NK-92 (cell line): Measurements from ENCODE around the gene PPM1L.
"Not testable (repeated sequence)": the region's sequence is repeated elsewhere in the genome, so short reads cannot be mapped to it uniquely, and the experiment has no call there.

Source experiments
- DNase-seq: peaks from one replicate; lab custom pipeline; 2025; ENCODE audit not compliant: unreplicated experiment; lab: John Stamatoyannopoulos, UW

The PPM1L gene

DNA sequence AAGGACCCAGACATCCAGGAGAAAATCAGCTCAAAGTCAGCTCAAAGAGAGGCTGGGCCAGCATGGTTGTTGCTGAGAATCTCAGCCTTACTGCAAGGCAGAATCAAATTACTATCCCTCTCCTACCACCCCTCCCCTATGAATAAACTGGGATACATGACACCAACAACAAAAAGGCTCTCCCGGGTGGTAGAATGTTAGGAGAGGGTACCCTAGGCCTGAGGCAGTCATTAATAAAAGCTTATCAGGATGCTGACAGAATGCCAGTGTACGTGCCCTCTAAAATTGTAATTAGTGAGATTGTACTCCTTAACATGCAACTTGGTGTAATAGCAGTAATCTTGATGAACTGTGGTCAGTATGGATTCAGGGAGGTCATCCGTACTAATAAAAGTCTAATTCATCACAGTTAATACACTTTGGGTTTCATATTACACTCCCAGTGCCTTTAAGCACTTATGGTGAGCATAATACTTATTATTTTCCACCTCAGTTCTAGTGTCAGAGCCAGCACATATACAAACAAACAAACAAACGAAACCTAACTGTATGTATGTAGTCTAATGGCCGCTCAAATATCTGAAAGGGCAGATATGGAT is 272.6 kb downstream of the PPM1L start:
- DNase-seq: no peak

DNA sequence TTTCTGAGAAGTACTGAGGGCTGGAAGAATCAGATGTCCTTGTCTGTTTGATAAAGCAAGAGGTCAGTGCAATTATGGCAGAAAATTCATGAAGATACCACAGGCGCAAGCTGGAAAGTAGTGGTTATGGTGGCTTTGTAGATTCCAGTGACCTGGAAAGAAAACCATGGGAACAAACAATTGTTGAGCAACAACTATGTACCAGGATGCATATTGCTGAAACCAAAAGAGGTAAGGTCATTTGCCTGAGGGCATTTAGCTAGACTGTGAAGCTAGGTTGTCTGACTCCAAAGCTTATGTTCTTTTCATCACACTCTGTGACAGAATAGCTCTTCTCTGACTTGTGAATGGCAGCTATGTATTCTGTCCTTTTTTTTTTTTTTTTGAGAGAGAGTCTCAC is 275.1 kb downstream of the PPM1L start:
- no peak for DNase-seq

DNA sequence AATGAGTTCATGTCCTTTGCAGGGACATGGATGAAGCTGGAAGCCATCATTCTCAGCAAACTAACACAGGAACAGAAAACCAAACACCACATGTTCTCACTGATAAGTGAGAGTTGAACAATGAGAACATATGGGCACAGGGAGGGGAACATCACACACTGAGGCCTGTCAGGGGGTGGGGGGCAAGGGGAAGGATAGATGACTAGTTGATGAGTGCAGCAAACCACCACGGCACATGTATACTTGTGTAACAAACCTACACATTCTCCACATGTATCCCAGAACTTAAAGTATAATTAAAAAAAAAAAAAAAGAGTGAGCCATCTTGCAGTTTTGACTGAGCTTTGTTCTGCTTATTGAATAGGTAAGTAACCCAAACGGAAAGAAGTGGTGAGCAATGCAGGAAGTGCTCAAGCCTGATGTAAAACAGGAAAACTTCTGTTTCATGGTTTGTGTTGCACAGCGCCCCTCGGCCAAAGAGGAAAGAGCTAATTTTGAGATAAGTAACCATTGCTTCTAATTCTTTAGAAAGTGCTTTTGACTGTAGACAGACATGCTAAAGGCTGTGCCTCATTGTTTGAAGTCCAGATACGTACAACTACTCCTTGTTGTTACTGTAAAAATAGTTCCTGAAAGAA is 279.0 kb downstream of the PPM1L start:
- not testable (repeated sequence) for DNase-seq

DNA sequence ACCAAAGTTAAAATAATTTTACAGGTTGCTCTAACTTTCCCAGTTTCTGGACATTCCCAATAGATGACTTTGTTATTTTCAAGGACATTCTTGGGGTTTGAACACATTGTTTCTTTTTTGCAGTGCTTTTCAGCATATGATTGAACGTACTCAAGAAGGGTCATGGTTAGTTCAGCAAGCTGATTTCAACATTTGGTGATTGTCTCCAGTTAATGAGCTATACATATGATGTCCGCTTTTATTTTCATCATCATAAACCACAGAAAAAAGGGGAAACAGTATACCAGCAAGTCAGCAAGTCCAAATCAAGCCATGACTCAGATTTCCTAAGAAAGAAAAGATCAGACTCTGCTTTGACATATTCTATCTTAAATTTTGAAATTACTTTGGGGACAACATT is 279.7 kb downstream of the PPM1L start:
- no peak for DNase-seq

DNA sequence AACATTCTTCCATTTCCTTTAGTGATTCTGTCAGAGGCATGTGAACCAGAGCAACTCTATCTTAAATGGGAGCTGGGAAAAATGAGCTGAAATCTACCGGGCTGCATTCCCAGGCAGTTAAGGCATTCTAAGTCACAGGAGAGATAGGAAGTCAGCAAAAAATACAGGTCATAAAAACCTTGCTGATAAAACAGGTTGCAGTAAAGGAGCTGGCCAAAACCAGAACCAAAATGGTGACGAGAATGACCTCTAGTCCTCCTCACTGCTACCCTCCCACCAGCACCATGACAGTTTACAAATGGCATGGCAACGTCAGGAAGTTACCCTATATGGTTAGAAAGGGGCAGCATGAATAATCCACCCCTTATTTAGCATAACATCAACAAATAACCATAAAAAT is 282.7 kb downstream of the PPM1L start:
- DNase-seq: no peak

DNA sequence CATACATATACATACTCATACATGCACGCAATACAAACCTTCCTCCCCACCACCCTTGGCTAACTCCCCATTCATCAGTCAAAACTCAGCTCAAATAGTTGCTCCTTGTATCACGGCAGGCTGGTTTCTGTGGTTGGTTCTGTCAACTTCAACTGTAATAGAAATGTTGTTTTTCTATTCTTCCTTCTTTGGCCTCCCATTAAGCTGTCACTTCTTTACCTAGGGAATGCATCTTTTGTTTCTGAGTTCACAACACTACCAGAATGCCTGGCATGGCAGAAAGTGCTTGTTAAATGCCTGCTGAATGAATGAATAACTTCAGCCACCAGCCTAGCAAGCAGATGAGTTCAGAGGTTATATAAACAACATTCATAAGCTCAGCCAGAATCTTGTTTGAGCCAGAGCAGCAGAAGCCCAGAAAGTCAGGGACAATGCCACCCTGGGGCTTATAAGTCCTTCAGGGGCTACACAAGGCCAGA is 286.0 kb downstream of the PPM1L start:
- no peak for DNase-seq

DNA sequence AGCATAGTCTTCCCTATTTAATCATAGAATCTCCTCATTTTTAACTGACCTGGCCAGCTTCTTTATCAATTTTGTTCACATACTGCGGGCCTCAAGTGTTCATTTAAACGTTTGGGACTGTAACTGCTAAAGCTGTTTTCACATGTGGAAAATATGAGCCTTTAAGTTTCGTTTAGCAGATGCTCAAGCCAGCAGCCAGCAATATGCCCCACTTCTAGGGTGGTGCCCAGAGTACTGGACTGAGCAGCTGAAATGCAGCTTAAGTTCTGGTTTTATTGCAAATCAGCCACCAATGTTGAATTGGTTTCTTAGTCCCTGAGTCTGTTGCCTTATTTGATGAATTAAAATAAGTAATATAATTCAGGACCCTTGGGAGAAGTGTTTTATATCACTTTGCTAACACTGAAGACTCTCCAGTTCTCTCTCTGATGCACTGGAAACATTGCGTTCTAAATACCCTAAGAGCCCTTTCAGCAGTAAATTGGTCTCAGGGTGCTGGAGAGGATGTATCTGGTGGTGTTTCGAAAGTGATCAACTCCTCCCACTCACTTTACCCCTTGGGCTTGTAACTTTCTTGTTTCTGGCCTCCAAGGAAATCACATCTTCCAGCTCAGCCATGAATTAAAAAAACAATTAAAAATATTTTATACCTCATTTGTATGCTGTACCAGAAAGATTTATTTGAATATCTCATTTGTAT is 287.5 kb downstream of the PPM1L start:
- DNase-seq: no peak

DNA sequence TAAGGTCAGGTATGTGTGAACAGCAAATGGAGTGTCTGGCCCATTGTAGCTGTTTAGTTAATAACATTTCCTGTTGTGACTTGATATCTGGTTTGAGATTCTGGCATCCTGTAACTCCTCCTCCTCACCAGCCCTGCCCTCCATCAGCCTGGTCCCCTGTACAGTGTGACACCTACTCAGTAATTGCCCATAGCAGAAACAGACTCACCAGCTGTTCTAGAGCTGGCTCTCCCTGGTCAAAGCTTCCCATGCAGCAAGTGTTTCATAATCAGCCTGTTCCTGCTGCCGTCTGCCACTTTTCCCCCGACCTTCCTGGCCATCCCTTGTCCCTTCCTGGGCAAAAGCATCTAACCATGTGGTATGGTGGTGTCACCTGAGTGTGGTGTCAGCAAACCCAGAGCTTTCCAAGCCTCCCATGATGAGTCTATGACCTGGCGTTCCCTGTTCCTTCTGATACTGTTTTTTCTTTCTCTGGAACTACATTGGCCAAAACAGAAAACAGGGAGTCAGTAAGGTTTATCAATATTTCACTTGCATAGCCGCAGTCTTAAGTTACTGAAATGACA is 293.7 kb downstream of the PPM1L start:
- DNase-seq: no peak

DNA sequence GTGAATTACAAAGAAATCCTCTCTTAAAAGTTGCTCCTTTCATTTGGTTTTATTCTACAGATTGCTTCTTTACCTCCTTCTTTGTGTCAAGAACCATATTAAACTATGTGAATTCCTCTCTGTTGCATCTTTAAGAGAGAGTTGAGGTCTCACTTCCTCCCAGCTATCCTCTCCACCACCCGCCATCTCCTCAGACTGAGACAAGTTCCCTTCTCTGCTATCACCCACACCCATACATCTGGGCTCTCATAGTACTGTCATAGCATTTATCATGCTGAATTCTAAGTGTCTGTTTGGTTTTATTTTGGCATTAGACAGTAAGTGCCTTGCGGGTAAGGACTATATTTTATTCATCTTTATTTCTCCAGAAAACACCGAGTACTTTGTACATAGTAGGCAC is 294.9 kb downstream of the PPM1L start:
- no peak for DNase-seq

DNA sequence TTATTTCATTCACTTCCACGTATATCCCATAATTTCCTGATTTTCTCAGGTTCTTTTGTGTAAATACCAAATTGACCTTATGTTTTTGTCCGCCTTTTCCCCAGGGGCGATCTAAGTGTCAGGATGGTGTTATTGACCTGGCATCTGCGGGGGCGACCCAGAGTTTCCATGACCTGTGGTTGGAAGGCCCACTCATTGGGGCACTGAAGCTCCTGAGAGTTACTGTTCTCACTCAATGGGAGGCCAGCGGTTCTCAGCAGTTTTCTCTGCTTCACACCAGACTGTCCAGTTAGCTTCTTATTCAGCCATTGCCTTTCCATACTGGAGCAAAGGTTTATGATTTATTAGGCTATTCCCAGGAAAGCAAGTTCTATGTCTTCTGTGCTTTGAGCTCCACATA is 295.8 kb downstream of the PPM1L start:
- DNase-seq: no peak

DNA sequence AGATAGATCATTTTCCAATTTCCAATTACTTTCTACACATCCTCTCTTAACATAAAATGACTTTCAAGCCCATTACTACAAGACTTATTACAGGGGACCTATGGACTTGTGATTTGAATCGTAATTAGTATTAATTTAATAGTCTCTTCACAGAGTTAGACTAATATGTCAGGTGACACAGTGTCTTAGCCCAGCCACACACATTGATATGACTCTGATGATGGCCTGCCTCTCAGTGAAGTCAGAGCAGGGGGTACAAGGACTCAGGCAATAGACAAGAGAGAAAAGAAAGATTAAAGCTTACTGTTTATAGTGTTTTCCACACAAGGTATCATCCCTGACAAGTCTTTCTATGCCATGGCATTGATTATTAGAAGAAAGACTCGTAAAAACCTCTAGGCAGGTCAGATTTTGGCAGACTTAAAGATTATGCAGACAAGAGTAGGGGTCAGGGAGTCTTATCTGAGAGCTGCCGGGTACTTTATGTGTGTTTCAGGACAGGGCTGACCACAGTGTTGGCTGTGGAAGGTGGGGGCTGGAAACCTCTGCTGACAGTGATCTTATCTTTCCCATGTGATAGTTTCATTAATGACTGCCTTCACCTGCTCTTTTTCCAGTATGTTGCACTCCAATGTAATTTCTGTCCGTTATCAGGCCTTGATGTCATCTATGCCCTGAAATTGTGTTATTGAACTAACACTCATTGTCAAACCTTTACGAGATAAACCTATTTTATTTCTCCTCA is 299.0 kb downstream of the PPM1L start:
- DNase-seq: no peak

DNA sequence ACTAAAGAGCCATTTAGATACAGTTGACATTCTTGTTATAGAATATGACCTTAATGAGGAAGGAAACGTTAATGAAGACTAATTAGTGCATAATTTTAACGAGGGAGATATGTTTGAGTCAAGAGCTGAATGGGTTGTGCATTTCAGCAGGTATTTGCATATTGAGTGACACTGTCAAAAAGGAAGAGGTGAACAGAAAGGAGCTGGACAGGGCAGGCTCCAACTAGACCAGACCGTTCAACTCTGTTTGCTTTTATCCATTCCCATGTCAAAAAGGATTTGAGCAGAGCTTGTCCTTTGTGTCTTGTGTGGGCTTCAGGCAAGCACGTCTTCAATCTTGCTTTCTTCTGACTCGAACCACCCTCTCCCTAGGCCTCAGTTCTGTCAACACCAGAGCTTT is 308.4 kb downstream of the PPM1L start:
- no peak for DNase-seq

DNA sequence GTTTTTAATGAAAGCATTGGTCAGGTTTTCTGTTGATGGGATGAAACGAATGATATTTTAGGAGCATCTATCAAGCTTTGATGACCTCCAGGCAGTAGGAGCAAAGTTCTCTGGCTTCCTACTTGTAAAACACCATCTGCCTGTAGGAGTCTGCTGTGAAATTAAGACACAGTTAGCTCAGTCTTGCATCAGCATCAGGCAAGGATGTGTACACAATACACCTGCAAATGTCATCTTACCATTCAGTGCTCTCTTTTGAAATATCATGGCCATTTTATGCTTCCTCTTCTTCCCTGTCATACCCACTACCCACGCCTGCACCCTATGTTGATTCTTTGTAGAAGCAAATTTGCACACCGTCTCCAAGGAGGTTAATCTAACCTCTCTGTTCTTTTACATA is 310.9 kb downstream of the PPM1L start:
- no peak for DNase-seq

DNA sequence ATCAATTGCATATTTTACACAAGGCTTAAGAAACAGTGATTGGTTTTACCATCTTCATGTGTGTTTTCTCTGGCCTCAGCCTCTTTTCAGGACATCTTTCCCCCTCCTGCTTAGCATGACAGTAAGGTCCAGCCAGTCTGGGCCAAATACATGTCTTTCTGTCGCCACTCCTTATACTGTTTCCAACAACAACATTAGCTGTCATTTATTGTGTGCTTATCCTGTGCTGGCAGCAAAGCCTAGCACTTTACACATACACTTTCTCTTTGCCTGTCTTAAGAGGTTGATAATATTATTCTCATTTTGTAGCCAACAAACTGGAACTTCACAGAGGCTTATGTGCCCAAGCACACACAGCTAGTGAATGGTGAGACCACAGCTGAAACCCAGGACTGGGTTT is 311.3 kb downstream of the PPM1L start:
- no peak for DNase-seq

DNA sequence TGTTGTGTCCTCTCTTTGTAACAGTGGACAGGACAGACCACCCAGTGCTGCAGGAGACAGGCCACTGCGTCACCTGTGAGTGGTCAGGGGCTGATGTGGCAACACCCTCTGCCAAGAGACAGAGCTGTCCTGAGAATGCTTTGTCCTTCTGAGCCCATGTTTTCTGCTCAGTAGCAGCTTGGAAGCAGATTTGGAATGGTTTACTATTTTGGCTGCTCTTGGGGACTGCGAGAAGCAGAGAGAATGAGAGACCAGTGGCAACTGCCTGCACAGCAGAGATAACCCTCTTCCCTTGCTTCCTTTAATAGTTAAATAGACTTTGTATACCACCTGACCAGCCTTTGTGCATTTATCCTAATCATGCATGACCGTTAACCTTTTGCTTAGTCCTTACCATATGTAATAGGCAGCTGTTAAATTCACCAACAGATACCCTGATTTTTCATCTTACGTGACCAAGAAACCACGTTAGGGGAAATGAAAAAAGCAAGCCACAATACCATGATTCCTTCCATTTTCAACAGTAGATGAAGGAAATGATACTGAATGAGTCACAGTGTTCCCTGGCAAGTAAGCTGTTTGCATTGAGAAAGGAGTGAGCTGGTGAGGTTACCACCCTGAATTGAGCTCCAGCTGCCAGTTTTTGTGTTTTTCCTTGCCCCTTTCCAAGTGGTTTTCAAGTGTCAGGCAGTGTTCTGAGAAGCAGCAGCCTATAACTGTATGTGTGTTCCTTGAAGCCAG is 313.6 kb downstream of the PPM1L start:
- no peak for DNase-seq

DNA sequence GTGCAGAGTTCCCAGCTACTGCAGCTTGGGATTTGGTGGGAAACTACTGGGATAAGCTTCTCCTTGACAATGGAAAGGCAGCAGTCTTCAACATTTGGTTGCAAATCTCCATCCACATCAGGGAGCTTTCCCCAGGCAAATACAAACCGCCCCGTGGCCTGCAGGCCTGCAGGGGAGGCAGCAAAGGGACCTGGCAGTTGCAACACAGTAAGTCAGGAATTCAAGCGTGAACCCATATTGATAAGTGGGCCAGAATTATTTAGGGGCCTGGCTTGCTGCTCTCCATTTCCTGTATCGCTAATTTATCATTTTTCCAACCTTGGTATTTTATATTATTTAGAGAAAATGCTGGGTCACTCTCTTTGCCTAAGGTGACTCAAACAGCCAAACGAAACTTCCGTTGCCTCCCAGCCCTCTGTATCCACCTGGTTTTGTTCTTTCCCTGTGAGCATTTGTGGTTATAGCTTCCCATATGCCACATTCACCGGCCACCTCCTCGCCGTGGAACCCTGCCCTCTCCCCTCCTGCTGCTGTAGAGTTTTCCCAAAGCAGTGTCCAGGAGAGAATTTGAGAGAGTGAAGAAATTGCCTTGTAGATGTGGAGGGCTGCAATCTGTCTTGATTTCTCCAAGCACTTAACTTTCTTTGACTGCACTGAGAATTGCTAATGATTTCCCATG is 314.4 kb downstream of the PPM1L start:
- no peak for DNase-seq

DNA sequence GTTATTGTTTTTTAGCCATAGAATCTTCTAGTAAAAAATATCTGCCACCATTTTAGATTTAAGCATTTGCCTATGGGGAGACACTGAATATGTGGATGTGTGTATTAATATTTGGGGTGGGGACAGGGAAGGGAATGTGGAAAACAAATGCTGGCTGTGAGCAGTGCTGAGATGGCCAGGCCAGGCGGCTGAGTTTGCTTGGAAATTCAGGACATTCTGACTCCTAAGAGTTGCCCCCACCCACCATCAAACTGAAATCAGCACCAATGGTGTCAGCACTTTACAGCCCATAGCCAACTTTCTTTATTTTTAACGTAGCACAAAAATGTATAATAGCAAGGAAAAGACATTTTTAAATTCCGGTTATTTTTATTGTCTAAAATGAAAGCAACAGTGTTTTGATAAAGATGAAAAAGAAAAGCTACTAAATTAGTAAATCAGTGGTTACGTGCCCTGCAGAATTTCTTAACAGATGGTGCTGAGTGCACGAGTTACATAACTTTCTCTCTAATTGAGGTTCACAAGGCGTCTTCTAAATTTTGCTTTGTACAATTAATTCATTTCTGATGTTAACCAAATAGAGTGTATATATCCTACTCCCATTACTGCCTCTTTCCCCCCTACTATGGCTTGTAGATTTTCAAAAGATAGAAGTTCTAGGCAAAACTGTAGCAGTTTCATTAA is 315.1 kb downstream of the PPM1L start:
- DNase-seq: no peak

DNA sequence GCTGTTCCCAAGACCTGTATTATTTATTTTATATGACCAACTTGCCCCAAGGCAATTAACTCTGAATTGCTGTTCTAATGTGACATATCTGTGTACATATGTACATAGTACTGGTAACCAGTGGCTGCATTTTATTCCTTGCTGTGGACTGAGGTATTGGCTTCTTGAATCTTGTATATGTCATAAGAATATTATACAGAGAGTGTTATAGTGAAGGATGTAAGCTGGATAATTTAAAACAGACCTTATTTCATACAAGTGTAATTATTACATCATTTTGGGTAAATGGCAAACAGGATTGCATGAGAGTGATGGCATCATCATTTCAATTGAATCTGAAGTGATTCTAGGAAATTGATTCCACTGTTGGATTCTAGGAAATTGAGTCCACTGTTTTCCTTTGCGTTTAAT is 316.2 kb downstream of the PPM1L start:
- no peak for DNase-seq

DNA sequence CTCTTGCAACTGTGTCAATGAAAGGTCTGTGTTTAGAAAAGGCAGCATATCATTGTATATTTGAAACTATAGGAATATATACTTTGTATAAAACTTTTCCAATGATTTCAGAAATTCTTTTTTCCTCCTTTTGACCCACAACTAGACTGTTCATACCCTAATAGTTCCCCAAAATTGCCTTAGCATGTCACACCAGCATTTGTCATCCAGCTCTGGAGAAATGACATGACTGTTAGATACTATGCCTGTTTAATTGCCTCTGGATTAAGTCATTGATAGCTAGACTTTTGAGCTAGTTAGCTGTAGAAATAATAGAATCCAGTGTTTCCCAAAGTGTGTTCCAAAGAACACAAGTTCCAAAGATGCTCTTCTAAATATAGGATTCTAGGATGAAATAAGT is 316.7 kb downstream of the PPM1L start:
- DNase-seq: no peak

DNA sequence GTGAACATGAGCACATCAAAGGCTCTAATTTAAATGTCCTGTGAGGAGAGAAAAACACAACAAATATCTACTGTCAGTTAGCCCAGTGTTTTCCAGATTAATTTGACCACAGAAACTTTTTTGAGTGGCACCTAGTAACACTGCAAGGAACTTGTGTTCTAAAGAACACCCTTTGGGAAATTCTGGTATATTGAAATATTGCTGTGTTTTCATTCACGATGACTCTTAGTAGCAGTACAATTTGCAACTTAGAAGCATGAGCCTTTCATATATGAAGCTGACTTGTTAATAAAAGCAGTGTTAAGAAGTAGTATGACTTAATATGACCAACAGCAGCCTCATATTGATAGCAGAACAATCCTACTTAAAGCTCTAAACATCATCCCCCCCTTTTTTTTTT is 317.1 kb downstream of the PPM1L start:
- no peak for DNase-seq
